DND-41 (cell line): ENCODE results near the gene GTF3C2.

Source experiments
- CTCF ChIP-seq: IDR thresholded peaks from 2 replicates; pipeline ENCODE4 v1.5.1; 2012; ENCODE audit warnings: borderline replicate concordance, low read length, moderate library complexity, mild to moderate bottlenecking; ENCODE audit not compliant: poor library complexity, severe bottlenecking; ENCODE audit errors: extremely low read depth
- EZH2 ChIP-seq: IDR thresholded peaks from 3 replicates; pipeline ENCODE4 v1.6.1; 2012; ENCODE audit warnings: borderline replicate concordance, low read depth, mild to moderate bottlenecking, moderate library complexity, low read length, inconsistent platforms; ENCODE audit not compliant: severe bottlenecking

- TF ChIP-seq CTCF, result no peak
- no peak for TF ChIP-seq EZH2
These were observed 60.1 kb downstream of the GTF3C2 start for GRCh38 chr2:27296481-27296880.
